ENCODE measurements around the gene MAGEB10.
"Not testable (repeated sequence)": the region's sequence is repeated elsewhere in the genome, so short reads cannot be mapped to it uniquely, and the experiment has no call there.

Gene MAGEB10, protein sequence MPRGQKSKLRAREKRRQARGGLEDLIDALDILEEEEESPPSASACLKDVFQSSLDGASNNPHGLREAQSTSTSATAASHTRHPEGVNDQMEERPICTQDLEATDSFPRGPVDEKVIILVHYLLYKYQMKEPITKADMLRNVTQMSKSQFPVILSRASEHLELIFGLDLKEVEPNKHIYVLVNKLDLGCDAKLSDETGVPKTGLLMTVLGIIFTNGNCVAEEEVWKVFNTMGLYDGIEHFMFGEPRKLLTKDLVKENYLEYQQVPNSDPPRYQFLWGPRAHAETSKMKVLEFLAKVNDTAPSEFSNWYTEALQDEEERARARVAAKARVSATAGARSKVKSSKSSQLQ

GRCh38 chrX:27807690-27808089 lies at the start of gene MAGEB10:
TSS of gene MAGEB10 (plus strand) at chrX:27807990. CDS start at chrX:27821307, 13,317 bp downstream.
- DNase-seq (ENCODE audit: low read depth in 4 of 4, low spot score in 1 of 4), result no peak

- DNase-seq (ENCODE audit: low read depth in 4 of 4, low spot score in 1 of 4), result no peak
Measured at GRCh38 chrX:27765718-27766117, 42.1 kb upstream of the MAGEB10 start.

DNA sequence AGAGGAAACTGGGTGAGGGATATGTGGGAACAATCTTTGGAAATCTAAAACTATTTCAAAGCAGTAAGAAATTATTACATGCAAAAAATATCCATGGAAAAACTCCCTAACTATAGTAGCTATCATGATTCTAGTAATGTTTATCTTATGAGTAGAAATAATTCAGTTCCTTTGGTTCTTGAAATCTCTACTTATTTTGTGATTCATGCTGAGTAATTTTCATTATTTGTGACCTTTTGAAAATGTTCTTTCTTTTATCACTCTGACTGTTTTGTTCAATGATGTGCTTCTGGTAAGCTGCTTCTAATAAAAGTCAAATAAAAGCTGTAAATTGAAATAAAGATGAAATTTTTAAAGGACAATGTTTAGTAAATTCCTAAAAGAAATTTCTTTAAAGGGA lies 40.4 kb upstream of the MAGEB10 start:
- no peak for DNase-seq (ENCODE audit: low read depth in 4 of 4, low spot score in 1 of 4)

DNA sequence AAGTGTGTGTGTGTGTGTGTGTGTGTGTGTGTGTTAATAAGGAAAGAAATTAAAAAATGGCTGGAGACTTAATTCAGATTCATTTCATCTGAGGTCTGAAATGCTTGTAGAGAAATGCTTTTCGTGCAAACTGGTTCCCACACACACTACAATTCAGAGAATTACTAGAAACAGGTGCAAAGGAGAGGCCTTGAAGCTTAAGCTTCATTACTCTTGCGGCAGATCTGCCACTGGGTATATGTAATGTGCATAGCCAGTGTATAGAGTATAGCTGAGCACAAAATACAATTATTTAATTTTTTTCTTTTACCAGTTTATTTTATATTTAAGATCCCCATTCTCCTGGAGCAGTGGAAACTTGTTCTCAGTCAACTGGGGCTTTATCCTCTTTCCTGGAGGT lies 31.8 kb upstream of the MAGEB10 start:
- no peak for DNase-seq (ENCODE audit: low read depth in 4 of 4, low spot score in 1 of 4)

GRCh38 chrX:27796640-27797257 lies 11.0 kb upstream of the MAGEB10 start:
- DNase-seq (ENCODE audit: low read depth in 4 of 4, low spot score in 1 of 4), result no peak

GRCh38 chrX:27797575-27797974 lies 10.2 kb upstream of the MAGEB10 start:
- no peak for DNase-seq (ENCODE audit: low read depth in 4 of 4, low spot score in 1 of 4)

DNA sequence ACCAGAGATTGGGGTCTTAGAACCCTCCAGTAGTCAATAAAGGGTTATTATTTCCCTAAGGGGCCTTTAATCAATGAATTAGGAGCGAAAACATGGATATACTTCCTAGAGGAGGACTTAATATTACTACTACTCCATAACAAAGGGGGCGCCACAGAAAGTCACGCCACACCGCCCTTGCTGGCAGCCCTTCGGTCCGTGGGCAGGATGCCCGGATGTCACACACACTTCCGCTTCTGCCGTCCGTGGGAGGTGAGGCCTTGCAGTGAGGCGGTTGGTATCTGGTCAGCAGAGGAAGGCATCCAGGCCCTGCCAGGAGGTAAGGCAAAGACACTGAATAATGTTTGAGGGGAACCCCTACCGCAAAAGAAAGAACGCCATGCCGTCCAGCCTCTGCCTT lies 436 bp downstream of the MAGEB10 start:
- DNase-seq (ENCODE audit: low read depth in 4 of 4, low spot score in 1 of 4), result no peak

- not testable (repeated sequence) for DNase-seq (ENCODE audit: low read depth in 4 of 4, low spot score in 1 of 4)
Measured at GRCh38 chrX:27808991-27809859, 1.4 kb downstream of the MAGEB10 start.

GRCh38 chrX:27815209-27815608 lies 7.4 kb downstream of the MAGEB10 start:
- DNase-seq (ENCODE audit: low read depth in 4 of 4, low spot score in 1 of 4), result no peak

DNA sequence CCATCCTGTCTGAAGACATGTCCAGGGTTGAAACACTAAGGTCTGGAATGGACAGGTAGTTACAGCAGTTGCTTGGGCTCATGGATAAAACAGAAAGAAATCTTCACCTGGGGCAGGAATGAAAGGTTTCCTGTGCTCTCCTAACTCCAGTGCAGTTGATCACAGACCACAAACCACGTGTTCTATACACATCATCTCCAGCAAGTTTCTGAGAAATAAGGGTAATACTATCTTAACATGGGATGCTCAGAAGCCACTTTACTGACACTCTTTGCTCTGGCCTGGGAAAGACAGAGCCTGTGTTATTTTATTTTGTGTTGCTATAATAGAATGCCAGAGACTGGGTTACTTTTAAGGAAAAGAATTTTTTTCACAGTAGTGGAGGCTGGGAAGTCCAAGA lies 16.0 kb downstream of the MAGEB10 start:
- DNase-seq (ENCODE audit: low read depth in 4 of 4, low spot score in 1 of 4), result no peak

DNA sequence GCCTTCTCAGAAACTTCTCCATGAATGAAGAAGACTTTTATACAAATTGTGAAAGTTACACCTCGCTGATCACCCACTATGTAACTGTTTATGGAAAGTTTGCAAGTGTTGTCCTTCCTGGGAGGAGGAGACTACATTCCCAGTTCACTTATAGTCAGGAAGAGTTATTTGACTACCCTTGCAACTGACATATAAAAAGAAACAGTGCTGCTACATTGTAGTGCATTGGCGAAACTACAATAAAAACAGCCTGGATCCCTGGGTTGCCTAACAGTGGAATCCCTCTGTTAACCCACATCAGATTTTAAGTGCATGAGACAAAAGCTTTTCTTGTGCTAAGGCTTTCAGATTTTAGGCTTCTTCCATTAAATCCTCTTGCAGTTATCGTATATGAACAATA lies 30.4 kb downstream of the MAGEB10 start:
- no peak for DNase-seq (ENCODE audit: low read depth in 4 of 4, low spot score in 1 of 4)

DNA sequence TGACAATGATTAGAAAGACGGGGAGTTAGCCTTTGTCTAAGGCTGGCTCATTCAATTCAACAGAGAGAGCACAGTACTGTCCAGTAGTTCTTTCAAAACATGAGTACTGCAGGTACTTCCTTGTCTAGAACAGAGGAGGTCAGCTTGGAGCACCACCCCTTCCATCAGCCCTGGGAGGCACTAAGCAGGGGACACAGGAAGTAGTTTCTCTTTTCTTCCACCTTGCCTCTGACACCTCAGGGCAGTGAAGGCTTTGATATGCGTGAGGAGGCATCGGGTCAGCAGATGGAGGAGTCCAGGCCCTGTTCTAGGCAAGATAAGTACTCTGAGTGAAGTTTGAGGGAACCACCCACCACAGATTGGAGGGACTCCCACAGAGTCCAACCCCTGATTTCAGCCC lies 33.1 kb downstream of the MAGEB10 start:
- no peak for DNase-seq (ENCODE audit: low read depth in 4 of 4, low spot score in 1 of 4)

DNA sequence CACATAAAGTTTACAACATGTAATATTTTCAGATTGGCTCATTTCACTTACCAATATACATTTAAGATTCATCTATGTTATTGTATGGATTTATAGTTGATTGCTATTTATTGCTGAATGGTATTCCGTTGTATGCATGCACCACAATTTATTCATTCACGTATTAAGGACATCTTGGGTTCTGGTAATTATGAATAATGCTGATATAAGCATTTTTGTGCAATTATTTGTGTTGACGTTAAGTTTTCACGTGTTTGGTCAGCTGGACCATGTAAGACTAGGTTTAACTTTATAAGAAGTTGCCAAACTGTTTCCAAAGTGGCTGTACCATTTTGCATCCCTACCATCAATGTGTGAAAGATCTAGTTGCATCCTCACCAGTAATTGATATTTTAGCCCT lies 35.1 kb downstream of the MAGEB10 start:
- no peak for DNase-seq (ENCODE audit: low read depth in 4 of 4, low spot score in 1 of 4)

GRCh38 chrX:27860337-27860736 lies 52.5 kb downstream of the MAGEB10 start:
- DNase-seq (ENCODE audit: low read depth in 4 of 4, low spot score in 1 of 4), result no peak

DNA sequence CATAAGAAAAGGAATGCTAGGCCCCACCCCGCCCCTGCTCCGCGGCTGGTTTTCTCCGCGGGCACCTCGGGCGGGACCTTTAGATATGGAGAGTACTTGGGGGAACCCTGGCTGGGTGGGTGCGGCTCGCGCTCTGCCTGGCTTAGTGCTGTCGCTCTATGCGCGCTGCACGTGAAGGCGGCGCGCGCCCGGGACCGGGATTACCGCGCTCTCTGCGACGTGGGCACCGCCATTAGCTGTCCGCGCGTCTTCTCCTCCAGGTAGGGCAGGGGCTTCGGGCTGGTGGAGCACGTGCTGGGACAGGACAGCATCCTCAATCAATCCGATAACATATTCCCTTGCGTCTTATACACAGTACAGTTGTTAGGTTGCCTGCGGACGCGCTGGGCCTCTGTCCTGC lies 56.0 kb downstream of the MAGEB10 start:
- DNase-seq (ENCODE audit: low read depth in 4 of 4, low spot score in 1 of 4), result no peak

Measured in stimulated activated CD4-positive, alpha-beta T cell treated with anti-CD3 and anti-CD28 coated beads, Interleukin-1b, Interleukin-23, amount 100 ng/mL, for 24 hours (primary cell).